ENCODE results near the gene SARS2.
"Not testable (repeated sequence)": the region's sequence is repeated elsewhere in the genome, so short reads cannot be mapped to it uniquely, and the experiment has no call there.

Gene SARS2

GRCh38 chr19:38929929-38930775 lies at the start of gene SARS2:
Gene SARS2 (minus strand): TSS chr19:38930763. CDS start chr19:38930736, 27 bp downstream.
- in situ Hi-C loops (cut with HindIII; ENCODE audit: low sequenced_read_pairs), result no loop called here

- in situ Hi-C loops (cut with HindIII; ENCODE audit: low sequenced_read_pairs), result no loop called here
Observed at GRCh38 chr19:38979812-38980211, 49.2 kb upstream of the SARS2 start.

- in situ Hi-C loops (cut with HindIII; ENCODE audit: low sequenced_read_pairs), result no loop called here
Observed at GRCh38 chr19:38978326-38978689, 47.7 kb upstream of the SARS2 start.

- in situ Hi-C loops (cut with HindIII; ENCODE audit: low sequenced_read_pairs), result no loop called here
Observed at GRCh38 chr19:38977445-38978325, 47.1 kb upstream of the SARS2 start.

GRCh38 chr19:38975861-38976271 lies 45.3 kb upstream of the SARS2 start:
- in situ Hi-C loops (cut with HindIII; ENCODE audit: low sequenced_read_pairs), result no loop called here

GRCh38 chr19:38975214-38975860 lies 44.8 kb upstream of the SARS2 start, which contains the start of gene FBXO17:
Gene FBXO17 (minus strand): TSS chr19:38975742. CDS start chr19:38950319, 25,423 bp downstream.
- in situ Hi-C loops (cut with HindIII; ENCODE audit: low sequenced_read_pairs), result no loop called here

DNA sequence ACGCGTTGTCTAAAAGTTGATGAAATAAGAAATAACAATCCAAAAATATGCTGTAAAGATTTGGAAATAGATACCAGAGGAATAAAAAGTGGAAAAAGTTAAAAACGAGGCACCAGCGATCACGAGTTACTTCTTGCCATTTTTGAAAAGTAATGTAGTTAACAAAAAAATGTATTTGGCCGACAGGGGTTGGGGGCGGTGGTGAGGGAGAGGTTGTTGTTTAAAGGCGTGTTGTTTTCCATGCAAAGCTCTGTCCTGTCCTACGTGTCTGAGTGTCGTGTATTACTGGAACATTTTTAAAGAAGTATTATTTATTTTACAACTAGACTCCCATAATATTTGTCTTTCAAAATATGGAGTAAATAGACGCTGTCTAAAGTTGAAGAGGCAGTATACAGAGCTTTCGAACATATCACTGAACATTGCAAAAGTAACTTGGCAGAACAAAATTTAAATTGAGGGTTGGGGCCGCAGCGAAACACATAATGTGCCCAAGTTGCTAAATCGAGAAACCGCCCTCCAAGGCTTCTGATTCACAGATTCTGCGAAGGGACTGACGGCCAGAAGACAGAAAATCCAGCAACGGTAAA lies 44.2 kb upstream of the SARS2 start:
- in situ Hi-C loops (cut with HindIII; ENCODE audit: low sequenced_read_pairs), result no loop called here

DNA sequence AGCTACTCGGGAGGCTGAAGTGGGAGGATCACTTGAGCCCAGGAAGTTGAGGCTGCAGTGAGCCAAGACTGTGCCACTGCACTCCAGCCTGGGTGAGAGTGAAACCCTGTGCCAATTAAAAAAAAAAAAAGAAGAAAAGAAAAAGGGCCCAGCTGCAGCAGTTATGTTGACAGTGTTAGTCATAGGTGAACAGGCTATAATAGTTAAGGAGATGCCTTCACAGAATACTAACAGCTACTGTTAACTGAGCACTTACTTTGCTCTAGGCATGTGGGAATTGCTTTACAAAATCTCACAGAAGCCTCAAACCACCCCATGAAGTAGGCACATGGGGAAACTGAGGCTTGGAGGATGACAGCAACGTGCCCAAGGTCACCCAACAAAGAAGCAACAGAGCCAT lies 41.1 kb upstream of the SARS2 start:
- in situ Hi-C loops (cut with HindIII; ENCODE audit: low sequenced_read_pairs), result no loop called here

DNA sequence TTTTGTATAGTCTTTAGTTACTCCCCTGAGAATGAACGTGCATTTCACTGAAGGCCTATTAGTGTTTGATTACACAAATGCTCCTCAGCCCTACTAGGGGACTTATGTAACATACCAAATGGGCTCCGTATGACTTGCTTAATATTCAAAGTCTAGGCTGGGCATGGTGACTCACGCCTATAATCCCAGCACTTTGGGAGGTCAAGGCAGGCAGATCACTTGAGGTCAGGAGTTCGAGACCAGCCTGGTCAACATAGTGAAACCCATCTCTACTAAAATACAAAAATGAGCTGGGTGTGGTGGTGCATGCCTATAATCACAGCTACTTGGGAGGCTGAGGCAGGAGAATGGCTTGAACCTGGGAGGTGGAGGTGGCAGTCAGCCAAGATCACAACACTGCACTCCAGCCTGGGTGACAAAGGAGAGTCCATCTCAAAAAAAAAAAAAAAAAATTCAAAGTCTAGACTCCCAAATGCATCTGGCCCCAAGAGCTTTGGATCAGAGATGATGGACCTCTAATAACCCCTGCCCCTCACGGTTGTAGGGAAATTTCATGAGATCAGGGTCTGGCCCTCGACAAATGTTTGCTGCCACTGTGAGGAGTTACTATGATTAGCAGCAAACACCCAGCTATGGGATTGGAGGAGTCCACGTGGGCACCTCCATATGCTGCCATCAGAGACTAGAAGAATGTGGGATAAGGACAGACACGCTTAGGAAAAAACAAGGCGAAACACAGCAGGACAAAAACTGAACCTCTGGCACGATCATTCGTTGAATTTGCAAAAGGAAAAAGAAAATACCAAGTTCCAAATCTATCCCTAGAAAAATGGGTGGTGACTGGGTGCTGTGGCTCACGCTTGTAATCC lies 40.3 kb upstream of the SARS2 start:
- in situ Hi-C loops (cut with HindIII; ENCODE audit: low sequenced_read_pairs), result no loop called here

- in situ Hi-C loops (cut with HindIII; ENCODE audit: low sequenced_read_pairs), result not testable (repeated sequence)
Observed at GRCh38 chr19:38966149-38966548, 35.6 kb upstream of the SARS2 start.

DNA sequence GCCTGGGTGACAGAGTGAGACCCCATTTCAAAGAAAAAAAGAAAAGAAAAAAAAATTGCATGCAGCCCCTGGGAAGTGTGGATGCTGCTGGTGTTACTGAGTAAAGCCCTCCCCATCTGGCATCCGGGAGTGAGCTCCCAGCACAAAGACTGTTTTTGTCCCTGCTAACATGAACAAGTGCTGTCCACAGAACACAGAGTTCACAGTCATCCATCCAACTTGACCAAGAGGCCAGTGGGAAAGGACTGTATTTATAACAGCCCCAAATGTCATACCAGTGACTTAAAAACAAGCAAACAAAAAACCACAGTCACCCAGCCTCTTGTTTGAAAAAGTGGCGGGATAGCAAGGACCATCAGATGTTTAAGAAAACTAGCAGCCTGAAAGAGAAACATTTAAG lies 34.2 kb upstream of the SARS2 start:
- in situ Hi-C loops (cut with HindIII; ENCODE audit: low sequenced_read_pairs), result no loop called here

GRCh38 chr19:38959618-38960017 lies 29.1 kb upstream of the SARS2 start:
- in situ Hi-C loops (cut with HindIII; ENCODE audit: low sequenced_read_pairs), result no loop called here

- in situ Hi-C loops (cut with HindIII; ENCODE audit: low sequenced_read_pairs), result no loop called here
Observed at GRCh38 chr19:38958301-38958700, 27.7 kb upstream of the SARS2 start.

- in situ Hi-C loops (cut with HindIII; ENCODE audit: low sequenced_read_pairs), result no loop called here
Observed at GRCh38 chr19:38956264-38956663, 25.7 kb upstream of the SARS2 start.

- in situ Hi-C loops (cut with HindIII; ENCODE audit: low sequenced_read_pairs), result no loop called here
Observed at GRCh38 chr19:38953677-38954076, 23.1 kb upstream of the SARS2 start.

DNA sequence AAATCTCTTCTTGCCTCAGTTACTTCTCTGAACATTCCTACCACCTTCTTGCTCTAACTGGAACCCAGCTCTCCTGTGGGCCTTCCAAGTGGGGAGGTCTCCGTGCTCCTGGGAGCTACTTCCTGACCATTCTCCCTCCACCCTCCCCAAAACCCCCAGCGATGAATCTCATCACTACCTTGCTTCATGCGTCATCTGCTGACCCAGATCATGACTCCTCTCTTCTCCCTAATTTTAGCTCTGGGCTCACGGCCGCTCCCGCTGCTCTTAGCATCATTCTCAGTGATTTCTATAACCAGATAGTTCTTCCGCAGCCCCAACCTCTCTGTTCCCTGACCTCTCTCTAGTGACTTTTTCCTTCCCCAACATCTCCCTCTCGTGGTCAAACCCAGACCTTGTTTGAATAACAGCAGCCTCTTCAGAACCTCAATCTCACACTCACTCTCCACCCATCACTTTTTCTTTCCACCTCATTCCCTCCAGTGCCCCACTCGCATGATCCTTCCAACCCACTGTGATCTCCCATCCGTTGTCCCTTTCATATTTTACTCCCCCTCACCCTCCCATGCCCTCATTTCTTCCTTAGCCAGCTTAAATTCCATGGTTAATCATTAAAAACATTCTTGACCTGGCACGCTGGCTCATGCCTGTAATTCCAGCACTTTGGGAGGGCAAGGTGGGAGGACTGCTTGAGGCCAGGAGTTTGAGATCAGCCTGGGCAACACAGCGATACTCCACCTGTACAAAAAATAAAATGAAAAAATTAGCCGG lies 22.0 kb upstream of the SARS2 start:
- in situ Hi-C loops (cut with HindIII; ENCODE audit: low sequenced_read_pairs), result no loop called here

GRCh38 chr19:38951187-38951586 lies 20.6 kb upstream of the SARS2 start:
- in situ Hi-C loops (cut with HindIII; ENCODE audit: low sequenced_read_pairs), result no loop called here

DNA sequence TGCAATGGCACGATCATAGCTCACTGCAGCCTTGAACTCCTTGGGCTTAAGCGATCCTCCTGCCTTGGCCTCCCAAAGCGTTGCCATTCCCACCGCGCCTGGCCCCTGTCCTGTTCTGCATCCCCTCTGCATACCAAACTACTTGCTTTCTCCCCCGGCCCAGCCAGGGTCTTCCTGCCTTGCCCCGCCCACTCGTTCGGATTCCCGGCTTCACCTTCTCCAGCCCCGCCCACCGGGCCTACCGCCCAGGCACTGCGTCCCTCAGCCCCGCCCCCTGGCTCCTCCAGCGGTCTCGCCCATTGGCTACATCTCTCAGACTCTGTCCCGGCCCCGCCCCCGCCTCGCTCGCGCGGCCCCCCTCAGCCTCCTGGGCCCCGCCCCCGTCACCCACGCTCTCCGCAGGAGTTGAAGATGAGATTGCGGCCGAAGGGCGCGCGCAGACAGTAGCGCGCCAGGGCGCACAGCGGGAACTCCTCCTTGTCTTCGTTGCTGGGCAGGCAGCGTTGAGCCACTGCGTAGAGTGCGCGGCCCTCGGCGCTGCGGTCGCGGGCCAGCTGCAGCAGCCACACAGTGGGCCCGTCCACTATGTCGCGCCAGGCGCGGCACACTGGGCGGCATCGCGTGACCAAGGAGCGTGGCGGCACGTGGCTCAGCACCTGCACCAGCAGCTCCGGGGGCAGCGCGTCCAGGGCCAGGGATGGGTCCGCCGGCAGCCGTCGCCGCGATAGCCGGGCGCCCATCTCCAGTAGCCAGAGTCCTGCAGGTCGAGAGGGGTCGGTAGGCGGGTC lies 19.2 kb upstream of the SARS2 start:
- in situ Hi-C loops (cut with HindIII; ENCODE audit: low sequenced_read_pairs), result no loop called here

All from endothelial cell of hepatic sinusoid (primary cell).